Keratinocyte (primary cell): Measurements from ENCODE around the gene TBC1D19. TPM values are rescaled to one million over a fixed set of nuclear protein-coding genes. Genes with fewer than 3 reads are reported as not detected.

Source experiments
- DNase-seq: peaks from one replicate; pipeline ENCODE4 v3.0.0-alpha.2; 2011; ENCODE audit warnings: low read depth, missing footprints, low spot score
- FAIRE-seq: peaks from 2 replicates; lab custom pipeline; 2011; peaks lifted over from hg19 to GRCh38; lab: Jason Lieb, UNC
- H2AFZ ChIP-seq: 2 replicates; pipeline ENCODE4 v1.6.0; 2012; ENCODE audit warnings: low read length, control low read depth, inconsistent platforms; ENCODE audit not compliant: control insufficient read depth
- H3K27ac ChIP-seq: 2 replicates; pipeline ENCODE4 v1.5.1; 2011; ENCODE audit warnings: low read length; ENCODE audit not compliant: control insufficient read depth, insufficient read depth
- H3K27me3 ChIP-seq: 3 replicates; pipeline ENCODE4 v1.6.0; 2011; ENCODE audit warnings: low read length; ENCODE audit not compliant: control insufficient read depth, insufficient read depth; ENCODE audit errors: extremely low read depth
- H3K36me3 ChIP-seq, 2 experiments: 2 replicates in 1 of 2; 3 replicates in 1 of 2; pipeline ENCODE4 v1.5.1; 2011; ENCODE audit warnings: low read length in 2 of 2, mild to moderate bottlenecking in 1 of 2; ENCODE audit not compliant: control insufficient read depth in 2 of 2, insufficient read depth in 2 of 2; ENCODE audit errors: extremely low read depth in 1 of 2
- H3K4me1 ChIP-seq: 3 replicates; pipeline ENCODE4 v1.5.1; 2011; ENCODE audit warnings: low read length; ENCODE audit not compliant: control insufficient read depth, insufficient read depth; ENCODE audit errors: extremely low read depth
- H3K4me2 ChIP-seq: 3 replicates; pipeline ENCODE4 v1.6.0; 2011; ENCODE audit warnings: low read depth, low read length; ENCODE audit not compliant: control insufficient read depth, insufficient read depth; ENCODE audit errors: extremely low read depth
- H3K4me3 ChIP-seq, 3 experiments: fragments of 200-600 bp in 1 of 3; sonication (generic) in 1 of 3; 2 replicates in 2 of 3; 3 replicates in 1 of 3; pipeline ENCODE4 v1.5.1; 2011 to 2016; ENCODE audit warnings: low read length in 3 of 3, mild to moderate bottlenecking in 3 of 3, control low read depth in 2 of 3, inconsistent platforms in 1 of 3, low read depth in 1 of 3, mixed read lengths in 1 of 3, mixed run types in 1 of 3, moderate library complexity in 1 of 3; ENCODE audit not compliant: control insufficient read depth in 2 of 3, insufficient read depth in 2 of 3; ENCODE audit errors: extremely low read depth in 1 of 3
- H3K79me2 ChIP-seq: 2 replicates; pipeline ENCODE4 v1.6.0; 2012; ENCODE audit warnings: low read length; ENCODE audit not compliant: control insufficient read depth, insufficient read depth
- H3K9ac ChIP-seq: 3 replicates; pipeline ENCODE4 v1.6.0; 2011; ENCODE audit warnings: low read length; ENCODE audit not compliant: control insufficient read depth, insufficient read depth; ENCODE audit errors: extremely low read depth
- H3K9me1 ChIP-seq: 3 replicates; pipeline ENCODE4 v1.6.0; 2011; ENCODE audit warnings: low read length; ENCODE audit not compliant: control insufficient read depth, insufficient read depth; ENCODE audit errors: extremely low read depth
- H3K9me3 ChIP-seq: 2 replicates; pipeline ENCODE4 v1.5.1; 2012; ENCODE audit warnings: low read depth, low read length; ENCODE audit not compliant: control insufficient read depth
- H4K20me1 ChIP-seq: 3 replicates; pipeline ENCODE4 v1.6.0; 2011; ENCODE audit warnings: low read length; ENCODE audit not compliant: control insufficient read depth, insufficient read depth; ENCODE audit errors: extremely low read depth
- CTCF ChIP-seq, 3 experiments: IDR thresholded peaks in 1 of 3; conservative IDR thresholded peaks in 1 of 3; optimal IDR thresholded peaks in 1 of 3; 2 replicates in 2 of 3; 3 replicates in 1 of 3; pipeline versions ENCODE3 to v1.5.1; 2011; ENCODE audit warnings: low read length in 3 of 3, mild to moderate bottlenecking in 3 of 3, moderate library complexity in 2 of 3, control low read depth in 1 of 3, inconsistent platforms in 1 of 3; ENCODE audit not compliant: insufficient read depth in 2 of 3; ENCODE audit errors: extremely low read depth in 1 of 3
- EZH2 ChIP-seq: IDR thresholded peaks from one replicate; pipeline ENCODE4 v1.6.1; 2012; ENCODE audit warnings: inconsistent platforms, mild to moderate bottlenecking, low read length, moderate library complexity
- dilution Hi-C: fragments of 300-500 bp; cut with MboI; formaldehyde crosslinking; loops from one replicate; pipeline ENCODE4 v1.7.0; 2020; ENCODE audit warnings: low sequenced_read_pairs; ENCODE audit not compliant: extremely low pct_ligation_motif_present
- polyA plus RNA-seq, 5 experiments: library from polyadenylated mRNA; depleted of rRNA in 3 of 5; stranded (reverse) in 3 of 5; stranded (forward) in 1 of 5; unstranded in 1 of 5; fragments of >200 nt; gene quantifications; 1 replicate in 1 of 5; 2 replicates in 3 of 5; 3 replicates in 1 of 5; pipeline versions ENCODE4 v1.2.1 to v1.2.3, GENCODE V29; 2011 to 2012; ENCODE audit warnings: missing spikeins in 2 of 5, low read depth in 1 of 5, low replicate concordance in 1 of 5

Gene TBC1D19
- polyA plus RNA-seq, 1 donor (not counting 4 experiments of a cell fraction or from before 2014, with no cell fraction given): 11.3 TPM

- H3K9ac ChIP-seq: no peak overlapping the region
- H4K20me1 ChIP-seq: no peaks in the 10 kb centered on the region
- no peak overlapping the region for H3K4me3 ChIP-seq
- H3K27ac ChIP-seq: no peak overlapping the region
- no peak overlapping the region for H3K4me2 ChIP-seq
- FAIRE-seq (no peak), DNase-seq (no peak)
- no peaks in the 10 kb centered on the region for H3K9me1 ChIP-seq
- no peaks in the 10 kb centered on the region for H3K9me3 ChIP-seq
- dilution Hi-C loops: no loop called here
- H3K36me3 ChIP-seq: no peaks in the 10 kb centered on the region
- no peaks in the 10 kb centered on the region for H3K4me1 ChIP-seq
- H3K27me3 ChIP-seq: no peaks in the 10 kb centered on the region
- no peaks in the 10 kb centered on the region for H3K79me2 ChIP-seq
- TF ChIP-seq CTCF (optimal IDR thresholded peaks at IDR 0.05 in 1 of 3, IDR thresholded peaks at IDR 0.05 in 1 of 3, conservative IDR thresholded peaks at IDR 0.05 in 1 of 3; ENCODE audit: extremely low read depth in 1 of 3, insufficient read depth in 2 of 3, low read length in 3 of 3): no peak
- no peak for TF ChIP-seq EZH2
- H2AFZ ChIP-seq: no peak overlapping the region
Observed at GRCh38 chr4:26737385-26737784, 153.5 kb downstream of the TBC1D19 start.

GRCh38 chr4:26741491-26741871 lies 157.6 kb downstream of the TBC1D19 start:
- no peak overlapping the region for H3K9ac ChIP-seq
- DNase-seq: no peak
- H4K20me1 ChIP-seq: no peaks in the 10 kb centered on the region
- dilution Hi-C loops: no loop called here
- H3K9me3 ChIP-seq: no peaks in the 10 kb centered on the region
- H3K4me1 ChIP-seq: no peaks in the 10 kb centered on the region
- H3K27ac ChIP-seq: no peak overlapping the region
- no peak for TF ChIP-seq EZH2
- no peak for TF ChIP-seq CTCF (optimal IDR thresholded peaks at IDR 0.05 in 1 of 3, IDR thresholded peaks at IDR 0.05 in 1 of 3, conservative IDR thresholded peaks at IDR 0.05 in 1 of 3; ENCODE audit: extremely low read depth in 1 of 3, insufficient read depth in 2 of 3, low read length in 3 of 3)
- H3K9me1 ChIP-seq: no peaks in the 10 kb centered on the region
- no peak overlapping the region for H3K4me3 ChIP-seq
- no peaks in the 10 kb centered on the region for H3K79me2 ChIP-seq
- no peaks in the 10 kb centered on the region for H3K27me3 ChIP-seq
- H3K4me2 ChIP-seq: no peak overlapping the region
- no peaks in the 10 kb centered on the region for H3K36me3 ChIP-seq
- no peak for FAIRE-seq
- no peak overlapping the region for H2AFZ ChIP-seq
